ENCODE results near the gene ANTXR2. TPM values are rescaled to one million over a fixed set of nuclear protein-coding genes. Genes with fewer than 3 reads are reported as not detected.

Gene ANTXR2
- total and polyA plus RNA-seq, 12 donors, result 9.9 to 68.4 (median 49.2) TPM

DNA sequence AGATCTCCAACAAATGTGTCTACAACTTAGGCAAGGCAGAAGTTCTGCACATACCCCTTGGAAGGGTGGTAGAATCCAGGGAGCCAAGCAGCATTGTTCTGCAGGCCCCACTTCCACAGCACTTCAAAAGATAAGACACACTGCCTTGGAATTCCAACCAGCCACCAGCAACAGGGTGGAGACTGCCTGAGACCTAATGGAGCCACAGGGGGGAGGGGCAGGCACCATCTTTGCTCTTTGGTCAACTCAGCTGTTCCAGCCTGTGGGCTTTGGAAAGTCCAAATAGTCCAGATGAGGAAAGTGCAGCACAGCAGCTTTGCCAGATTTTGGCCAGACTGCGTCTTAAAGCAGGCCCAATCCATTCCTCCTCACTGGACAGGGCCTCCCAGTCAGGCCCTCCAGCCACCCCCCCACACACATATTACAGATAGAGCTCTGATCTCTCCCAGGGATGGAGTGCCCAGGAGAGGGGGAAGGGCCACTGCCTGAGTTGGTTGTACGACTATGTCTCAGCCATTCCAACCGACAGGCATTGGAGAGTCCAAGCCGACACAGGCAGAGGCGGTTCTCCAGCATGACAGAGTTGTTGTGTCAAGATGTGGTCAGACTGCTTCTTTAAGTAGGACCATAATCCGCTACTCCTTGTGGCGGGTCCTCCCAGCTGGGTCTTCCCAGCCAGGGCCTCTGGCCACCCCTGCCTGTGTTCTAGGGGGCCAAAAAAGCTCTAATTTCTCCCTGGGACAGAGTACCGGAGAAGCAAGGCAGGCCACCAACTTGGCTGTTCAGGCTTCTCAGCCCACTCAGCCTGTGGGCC, 42.5 kb upstream of the ANTXR2 start:
- Histone ChIP-seq H3K4me1 (no peaks in the 10 kb centered on the region), H3K27me3 (no peaks in the 10 kb centered on the region), H3K9me3 (peaks cover 0 to 23% (median 0%) of the 10 kb centered on the region in 11 donors), H3K4me3 (no peak overlapping the region), H3K36me3 (no peaks in the 10 kb centered on the region), H3K27ac (no peak overlapping the region)
- no peak for DNase-seq
- intact Hi-C loops (cut with DNase I), result no loop called here
- no peak for ATAC-seq
- WGBS, 2 donors, result 92 to 95% methylated on average over 8 of the region's 8 CpGs
- TF ChIP-seq, protein P1, sequence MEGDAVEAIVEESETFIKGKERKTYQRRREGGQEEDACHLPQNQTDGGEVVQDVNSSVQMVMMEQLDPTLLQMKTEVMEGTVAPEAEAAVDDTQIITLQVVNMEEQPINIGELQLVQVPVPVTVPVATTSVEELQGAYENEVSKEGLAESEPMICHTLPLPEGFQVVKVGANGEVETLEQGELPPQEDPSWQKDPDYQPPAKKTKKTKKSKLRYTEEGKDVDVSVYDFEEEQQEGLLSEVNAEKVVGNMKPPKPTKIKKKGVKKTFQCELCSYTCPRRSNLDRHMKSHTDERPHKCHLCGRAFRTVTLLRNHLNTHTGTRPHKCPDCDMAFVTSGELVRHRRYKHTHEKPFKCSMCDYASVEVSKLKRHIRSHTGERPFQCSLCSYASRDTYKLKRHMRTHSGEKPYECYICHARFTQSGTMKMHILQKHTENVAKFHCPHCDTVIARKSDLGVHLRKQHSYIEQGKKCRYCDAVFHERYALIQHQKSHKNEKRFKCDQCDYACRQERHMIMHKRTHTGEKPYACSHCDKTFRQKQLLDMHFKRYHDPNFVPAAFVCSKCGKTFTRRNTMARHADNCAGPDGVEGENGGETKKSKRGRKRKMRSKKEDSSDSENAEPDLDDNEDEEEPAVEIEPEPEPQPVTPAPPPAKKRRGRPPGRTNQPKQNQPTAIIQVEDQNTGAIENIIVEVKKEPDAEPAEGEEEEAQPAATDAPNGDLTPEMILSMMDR (IDR thresholded peaks at IDR 0.05), result no peak

- TF ChIP-seq, protein P1 (IDR thresholded peaks at IDR 0.05), result no peak
- Histone ChIP-seq H3K9me3 (peaks cover 0 to 23% (median 0%) of the 10 kb centered on the region in 11 donors), H3K4me3 (no peak overlapping the region), H3K27ac (no peak overlapping the region), H3K36me3 (no peaks in the 10 kb centered on the region), H3K27me3 (no peaks in the 10 kb centered on the region), H3K4me1 (no peaks in the 10 kb centered on the region)
- no peak for ATAC-seq
- no peak for DNase-seq
- intact Hi-C loops (cut with DNase I), result no loop called here
These were observed 41.8 kb upstream of the ANTXR2 start for GRCh38 chr4:80114732-80115265.

GRCh38 chr4:80113615-80114014, 40.6 kb upstream of the ANTXR2 start:
- Histone ChIP-seq H3K4me1 (no peaks in the 10 kb centered on the region), H3K36me3 (no peaks in the 10 kb centered on the region), H3K27me3 (no peaks in the 10 kb centered on the region), H3K9me3 (peaks cover 0 to 17% (median 0%) of the 10 kb centered on the region in 11 donors), H3K27ac (no peak overlapping the region), H3K4me3 (no peak overlapping the region)
- no peak for DNase-seq
- WGBS, 2 donors, result 95 to 97% methylated on average over 3 of the region's 3 CpGs
- intact Hi-C loops (cut with DNase I), result no loop called here
- TF ChIP-seq, protein P1 (IDR thresholded peaks at IDR 0.05), result no peak
- no peak for ATAC-seq

DNA sequence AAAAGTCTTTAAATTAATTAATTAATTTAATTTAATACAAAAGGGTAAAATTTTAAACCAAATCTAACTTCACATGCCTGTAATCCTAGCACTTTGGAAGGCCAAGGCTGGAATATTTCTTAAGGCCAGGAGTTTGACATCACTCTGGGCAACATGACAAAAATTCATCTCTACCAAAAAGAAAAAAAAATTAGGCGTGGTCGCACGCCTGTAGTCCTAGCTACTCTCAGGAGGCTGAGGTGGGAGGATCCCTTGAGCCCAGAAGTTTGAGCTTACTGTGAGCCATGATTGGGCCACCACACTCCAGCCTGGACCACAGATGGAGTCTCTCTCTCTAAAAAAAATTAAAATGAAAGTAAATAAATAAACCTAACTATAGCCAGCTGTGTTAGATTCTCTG, 39.2 kb upstream of the ANTXR2 start:
- TF ChIP-seq, protein P1 (IDR thresholded peaks at IDR 0.05), result no peak
- Histone ChIP-seq H3K27me3 (no peaks in the 10 kb centered on the region), H3K4me1 (no peaks in the 10 kb centered on the region), H3K36me3 (no peaks in the 10 kb centered on the region), H3K27ac (no peak overlapping the region), H3K9me3 (peaks cover 0 to 15% (median 4%) of the 10 kb centered on the region in 11 donors), H3K4me3 (no peak overlapping the region)
- DNase-seq, result peak; percentile 13 to 19
- peak in 7 of 8 donors; percentile 67 to 90 (median 74) for ATAC-seq
- intact Hi-C loops (cut with DNase I), result no loop called here
- WGBS, 2 donors, result 55 to 63% methylated on average over 3 of the region's 3 CpGs

Data from heart right ventricle (tissue), 16 donors.